ENCODE measurements around the gene NATD1.
"Not testable (repeated sequence)": the region's sequence is repeated elsewhere in the genome, so short reads cannot be mapped to it uniquely, and the experiment has no call there.

The NATD1 gene

DNA sequence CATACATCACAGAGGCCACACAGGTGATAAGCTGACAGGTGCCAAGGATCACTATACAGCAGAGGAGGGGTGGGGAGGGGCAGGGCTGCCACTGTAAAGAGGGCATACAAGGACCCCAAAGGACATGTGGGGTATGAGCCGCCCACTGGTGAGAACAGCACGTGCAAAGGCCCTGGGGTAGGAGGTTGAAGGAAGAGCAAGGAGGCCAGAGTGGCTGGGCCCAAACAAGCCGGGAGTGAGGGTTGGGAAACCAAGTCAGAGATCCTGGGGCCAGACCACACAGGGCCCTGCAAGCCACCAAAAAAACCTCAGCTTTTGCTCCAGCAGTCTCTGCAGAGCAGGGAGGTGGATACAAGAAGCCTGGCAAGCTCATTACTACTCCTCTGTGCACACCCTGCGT is 6.5 kb downstream of the NATD1 start:
- no peak for DNase-seq (ENCODE audit: low read depth in 3 of 3)

GRCh38 chr17:21245639-21246084 is 7.5 kb downstream of the NATD1 start:
- no peak for DNase-seq (ENCODE audit: low read depth in 3 of 3)

DNA sequence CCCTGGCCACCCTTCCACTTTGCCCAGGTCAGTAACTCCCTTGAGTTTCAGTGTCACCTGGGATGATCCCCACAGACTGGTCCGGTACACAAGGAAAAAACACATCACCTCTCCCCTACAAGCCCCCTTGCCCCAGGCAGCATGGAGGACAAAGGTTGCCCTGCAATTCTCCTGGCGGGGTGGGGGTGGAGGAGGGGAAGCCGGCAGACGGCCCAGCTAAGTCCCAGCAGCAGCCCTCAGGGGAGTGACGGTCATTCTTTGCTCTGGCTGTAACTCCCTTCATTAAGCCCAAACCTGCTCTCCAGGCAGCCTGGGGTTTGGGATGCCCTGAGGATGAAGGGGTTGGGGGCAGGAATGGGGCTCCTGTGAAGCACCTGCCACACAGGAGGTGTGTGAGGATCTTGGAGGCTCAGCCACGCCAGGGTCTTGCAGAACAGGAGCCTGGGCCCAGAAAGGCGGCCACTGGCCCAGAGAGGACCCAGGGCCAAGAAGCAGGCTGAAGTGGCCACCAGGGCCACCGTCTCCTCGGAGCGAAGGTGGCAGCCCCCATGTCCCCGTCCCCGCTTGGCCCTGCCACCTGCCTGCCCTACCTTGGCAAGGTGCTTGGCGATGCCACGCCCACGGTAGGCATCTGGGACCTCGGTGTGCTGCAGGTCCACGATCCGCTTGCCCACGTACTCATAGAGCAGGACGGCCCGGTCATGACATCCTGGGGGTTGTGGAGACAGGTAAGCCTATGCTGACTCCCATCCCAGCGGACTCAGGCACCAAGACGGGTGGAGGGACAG is 9.5 kb downstream of the NATD1 start:
- DNase-seq (ENCODE audit: low read depth in 3 of 3) = no peak

DNA sequence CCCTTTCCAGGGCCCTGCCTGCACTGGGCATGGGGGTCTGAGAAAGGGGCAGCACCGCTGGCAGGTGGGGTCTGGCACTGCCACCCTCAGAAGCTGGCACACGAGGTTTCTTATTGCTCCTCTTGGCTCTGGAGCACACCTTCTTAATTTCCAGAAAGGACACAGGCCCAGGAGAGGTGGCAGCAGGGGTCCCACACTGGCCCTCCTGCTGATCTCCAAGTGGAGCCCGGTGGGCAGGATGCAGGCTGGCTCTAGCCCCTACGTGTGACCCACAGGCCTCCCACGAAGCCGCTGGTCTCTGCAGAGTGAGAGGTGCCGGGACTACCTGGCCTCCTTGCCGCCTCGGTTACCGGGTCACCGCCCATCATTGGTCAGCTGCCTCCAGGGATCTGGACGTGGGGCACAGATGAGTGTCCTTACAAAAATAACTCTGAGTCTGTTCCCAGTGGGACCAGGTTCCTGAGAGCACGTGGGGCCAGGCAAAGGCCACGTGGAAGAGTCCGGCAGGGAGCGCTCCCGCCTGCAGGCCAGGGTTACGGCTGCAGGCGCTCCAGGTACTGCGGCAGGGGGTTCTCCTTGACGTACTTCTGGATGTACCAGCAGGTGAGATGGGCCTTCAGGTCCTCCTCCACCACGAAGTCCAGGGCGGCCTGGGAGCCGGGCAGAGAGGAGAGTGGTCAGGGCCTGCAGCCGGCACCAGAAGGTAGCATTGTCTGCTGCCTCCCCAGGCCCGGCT is 10.3 kb downstream of the NATD1 start:
- no peak for DNase-seq (ENCODE audit: low read depth in 3 of 3)

- no peak for DNase-seq (ENCODE audit: low read depth in 3 of 3)
Observed at GRCh38 chr17:21242026-21242697, 11.0 kb downstream of the NATD1 start.

GRCh38 chr17:21241564-21241963 is 11.6 kb downstream of the NATD1 start:
- DNase-seq (ENCODE audit: low read depth in 3 of 3) = no peak

DNA sequence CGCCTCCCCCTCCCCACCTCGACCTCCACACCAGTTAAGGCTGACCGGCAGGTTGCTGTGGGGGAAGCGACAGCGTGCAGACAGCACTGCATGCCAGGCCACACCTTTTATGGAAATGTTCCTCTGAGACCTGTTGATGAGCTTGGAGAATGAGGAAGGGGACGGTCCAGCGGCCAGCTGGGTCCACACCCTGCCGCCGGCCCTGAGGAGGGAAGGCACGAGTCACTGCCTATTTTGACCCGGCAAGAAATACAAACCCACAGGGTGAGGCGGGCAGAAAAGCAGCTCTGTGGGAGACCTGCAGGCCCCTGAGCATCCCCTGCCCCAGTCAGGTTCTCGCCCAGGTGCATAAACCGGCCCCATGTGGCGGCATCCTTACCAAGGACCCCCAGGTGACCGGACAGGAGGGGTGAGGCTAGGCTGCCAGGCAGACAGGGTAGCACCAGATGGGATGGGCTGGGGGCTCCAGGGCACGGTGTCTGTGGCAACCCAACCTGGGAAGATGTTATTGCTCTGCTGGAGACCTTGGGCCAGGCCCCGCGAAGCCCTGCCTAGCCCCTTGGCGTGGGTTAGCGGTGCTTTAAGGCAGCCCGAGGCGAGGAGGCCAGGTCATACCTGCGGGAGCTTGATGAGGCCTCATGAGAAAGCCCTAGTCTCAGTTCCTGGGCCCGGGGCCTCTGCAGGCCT is 12.7 kb downstream of the NATD1 start:
- no peak for DNase-seq (ENCODE audit: low read depth in 3 of 3)

GRCh38 chr17:21239680-21240368 is 13.4 kb downstream of the NATD1 start:
- no peak for DNase-seq (ENCODE audit: low read depth in 3 of 3)

DNA sequence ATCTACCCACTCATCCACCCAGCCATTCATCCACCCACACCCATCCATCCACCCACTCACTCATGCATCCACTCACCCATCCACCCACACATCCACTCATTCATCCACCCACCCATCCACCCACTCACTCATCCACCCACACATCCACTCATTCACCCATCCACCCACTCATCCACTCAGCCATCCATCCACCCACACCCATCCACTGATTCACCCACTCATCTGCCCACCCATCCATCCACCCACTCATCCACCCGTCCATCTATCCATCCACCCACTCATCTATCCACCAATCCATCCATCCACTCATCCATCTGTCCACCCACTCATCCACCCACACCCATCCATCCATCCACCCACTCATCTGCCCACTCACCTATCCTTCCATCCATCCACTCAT is 17.3 kb downstream of the NATD1 start:
- DNase-seq (ENCODE audit: low read depth in 3 of 3) = no peak

DNA sequence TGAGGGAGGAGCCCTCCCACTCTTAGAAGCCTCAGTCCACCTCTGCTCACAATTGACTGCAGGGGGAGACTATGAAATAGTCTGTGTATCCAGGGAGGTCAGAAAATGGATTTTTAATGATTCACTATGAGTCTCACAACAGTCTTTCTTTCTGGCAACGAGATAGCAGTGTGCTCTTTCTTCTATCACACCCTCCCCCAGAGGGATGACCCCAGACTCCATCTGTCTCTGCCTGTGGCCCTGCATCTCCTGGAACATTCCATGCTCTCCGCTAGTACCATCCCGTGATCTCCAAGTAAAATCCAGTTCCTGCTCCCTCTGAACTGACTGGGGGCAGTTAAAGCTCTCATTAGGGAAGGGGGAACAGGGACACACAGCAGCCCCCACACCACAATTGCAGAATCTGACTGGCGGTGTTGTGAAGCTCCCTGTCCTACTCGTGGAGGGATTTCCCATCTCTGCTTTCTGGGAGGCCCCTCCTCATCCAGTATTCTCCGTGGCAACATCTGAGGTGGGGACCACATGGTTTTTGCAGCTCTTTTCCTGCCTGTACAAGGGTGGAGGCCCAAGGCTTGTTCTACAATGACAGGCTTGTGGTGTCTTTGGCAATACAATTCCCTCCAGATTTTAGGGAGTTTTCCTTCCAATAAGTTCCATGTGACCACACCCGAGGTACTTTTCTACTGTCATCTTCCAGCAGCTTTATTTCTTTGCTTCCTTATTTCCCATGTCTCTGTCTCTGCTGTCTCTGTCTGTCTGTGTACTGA is 19.4 kb downstream of the NATD1 start:
- no peak for DNase-seq (ENCODE audit: low read depth in 3 of 3)

DNA sequence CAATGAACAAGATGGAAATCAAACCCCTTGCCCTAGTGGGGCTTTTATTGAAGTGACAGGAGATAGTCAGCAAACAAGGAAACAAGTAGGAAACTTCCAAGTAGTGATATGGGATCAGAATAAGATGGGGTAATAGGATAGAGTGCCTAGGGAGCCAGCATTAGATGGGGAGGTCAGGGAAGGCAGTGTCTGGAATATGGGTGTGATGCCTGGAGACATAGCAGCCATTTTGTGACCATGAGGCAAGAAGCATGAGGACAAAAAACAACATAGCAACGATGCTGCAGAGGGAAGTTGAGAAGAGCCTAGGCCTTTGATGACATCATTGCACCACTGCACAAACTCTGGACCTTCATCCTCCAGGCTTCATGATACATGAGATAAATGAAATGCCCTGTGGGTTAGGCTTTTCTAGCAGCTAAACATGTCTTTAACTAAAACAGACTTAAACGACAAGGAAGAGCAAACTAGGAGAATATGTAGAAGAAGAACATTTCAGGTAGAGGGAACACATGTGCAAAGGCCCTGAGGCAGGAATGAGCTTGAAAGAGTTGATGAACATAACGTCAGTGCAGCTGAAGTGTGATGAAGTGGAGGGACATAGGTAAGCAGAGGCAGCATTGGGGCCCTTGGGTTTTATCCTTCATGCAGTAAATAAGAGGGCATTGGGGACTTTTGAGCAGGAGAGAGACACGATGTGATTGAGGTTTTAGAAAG is 21.0 kb downstream of the NATD1 start:
- no peak for DNase-seq (ENCODE audit: low read depth in 3 of 3)

DNA sequence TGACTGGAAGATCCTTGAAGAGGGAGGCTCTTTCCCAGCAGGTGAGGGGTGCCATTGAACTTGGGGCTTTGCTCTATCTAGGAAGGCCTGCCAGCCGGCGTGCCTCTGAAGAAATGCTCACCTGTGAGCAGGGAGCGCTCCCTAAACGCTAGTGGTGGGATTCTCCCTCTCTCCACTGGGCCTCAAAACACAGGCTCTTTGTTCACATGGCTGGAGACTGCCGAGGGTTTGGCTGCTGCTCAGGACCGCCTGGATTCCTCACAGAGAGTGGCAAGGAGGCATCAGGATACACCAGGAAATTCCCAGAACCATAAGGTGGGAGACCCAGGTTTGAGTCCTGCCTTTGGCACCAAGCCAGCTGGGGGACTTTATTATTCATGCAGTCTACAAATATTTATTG is 21.7 kb downstream of the NATD1 start:
- DNase-seq (ENCODE audit: low read depth in 3 of 3) = no peak

- DNase-seq (ENCODE audit: low read depth in 3 of 3) = no peak
Observed at GRCh38 chr17:21228845-21229244, 24.4 kb downstream of the NATD1 start.

DNA sequence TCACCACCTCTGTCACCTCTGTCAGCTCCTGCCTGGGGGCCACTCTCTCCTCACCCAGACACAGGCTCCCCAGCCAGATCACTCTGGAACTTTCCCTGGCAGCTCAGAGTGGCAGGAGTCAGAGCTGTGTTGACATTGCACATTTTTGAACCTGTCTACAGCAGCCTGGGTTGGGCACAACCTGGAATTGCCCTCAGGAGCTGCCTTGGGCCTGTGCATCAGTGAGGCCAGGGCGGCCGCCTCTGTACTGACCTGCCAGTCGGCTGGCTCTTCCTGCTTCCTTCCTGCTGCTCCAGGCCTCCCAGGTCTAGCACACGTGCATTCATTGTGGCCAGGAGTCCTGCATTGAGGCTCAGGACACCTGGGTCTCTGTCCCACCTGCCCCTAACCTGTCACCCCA is 25.1 kb downstream of the NATD1 start:
- no peak for DNase-seq (ENCODE audit: low read depth in 3 of 3)

DNA sequence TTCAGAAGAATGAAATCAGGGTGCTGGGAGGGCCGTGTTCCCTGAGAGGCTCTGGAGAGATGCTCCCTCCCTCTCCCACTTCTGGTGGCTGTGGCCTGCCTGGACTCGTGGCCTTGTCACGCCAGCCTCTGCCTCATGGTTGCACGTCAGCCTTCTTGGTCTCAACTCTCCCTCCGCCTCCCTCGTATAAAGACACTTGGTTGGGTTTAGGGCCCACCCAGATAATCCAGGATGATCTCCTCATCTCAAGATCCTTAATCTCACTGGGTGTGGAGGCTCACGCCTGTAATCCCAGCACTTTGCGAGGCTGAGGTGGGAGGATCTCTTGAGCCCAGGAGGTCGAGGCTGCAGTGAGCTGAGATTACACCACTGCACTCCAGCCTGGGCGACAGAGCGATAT is 25.9 kb downstream of the NATD1 start:
- DNase-seq (ENCODE audit: low read depth in 3 of 3) = not testable (repeated sequence)

GRCh38 chr17:21223086-21223485 is 30.1 kb downstream of the NATD1 start:
- DNase-seq (ENCODE audit: low read depth in 3 of 3) = no peak

DNA sequence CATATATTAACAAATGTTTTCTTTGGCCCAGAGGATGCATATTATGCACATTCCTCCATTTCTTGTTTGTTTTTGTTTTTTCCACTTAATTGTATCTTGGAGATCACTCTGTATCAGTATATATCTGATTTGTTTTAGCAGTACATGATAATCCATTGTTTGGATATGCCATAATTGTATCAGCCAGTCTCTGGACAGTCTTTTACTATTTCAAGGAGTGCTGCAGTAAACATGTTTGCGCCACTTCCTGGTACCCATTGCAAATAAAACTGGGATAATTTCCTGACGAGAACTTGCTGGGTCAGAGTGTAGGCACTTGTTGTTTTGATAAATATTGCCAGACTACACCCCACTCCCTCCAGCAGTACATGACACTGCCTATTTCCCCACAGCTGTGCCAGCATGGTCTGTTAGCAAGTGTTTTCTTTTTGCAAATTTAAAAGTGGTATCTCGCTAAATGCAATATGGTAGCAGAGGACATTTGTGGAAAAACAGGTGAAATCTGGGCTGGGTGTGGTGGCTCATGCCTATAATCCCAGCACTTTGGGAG is 34.3 kb downstream of the NATD1 start:
- no peak for DNase-seq (ENCODE audit: low read depth in 3 of 3)

- peak in 2 of 3 experiments; percentile 23 to 33 for DNase-seq (ENCODE audit: low read depth in 3 of 3)
Observed at GRCh38 chr17:21218101-21218500, 35.1 kb downstream of the NATD1 start.

GRCh38 chr17:21217346-21217745 is 35.9 kb downstream of the NATD1 start:
- DNase-seq (ENCODE audit: low read depth in 3 of 3) = no peak

DNA sequence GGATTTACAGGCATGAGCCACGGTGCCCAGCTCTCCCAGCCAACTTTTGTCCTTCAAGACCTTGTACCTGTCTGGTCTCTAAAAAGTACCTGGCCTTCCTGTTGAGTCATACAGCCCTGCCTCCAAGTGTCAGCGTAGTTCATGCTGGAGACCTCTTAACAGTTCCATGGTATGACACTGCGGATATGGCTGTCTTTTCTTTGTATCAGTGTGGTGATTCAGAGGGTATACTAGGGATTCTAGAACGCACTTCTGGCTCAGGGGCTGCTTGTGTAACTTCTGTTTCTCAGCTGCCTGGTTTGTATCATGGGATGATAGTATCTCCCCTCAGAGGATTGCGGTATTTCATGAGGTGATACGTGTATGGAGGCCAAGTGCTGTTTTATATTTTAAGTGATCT is 37.3 kb downstream of the NATD1 start:
- DNase-seq (ENCODE audit: low read depth in 3 of 3) = no peak
